ENCODE data around the gene CRIM1.

DNA sequence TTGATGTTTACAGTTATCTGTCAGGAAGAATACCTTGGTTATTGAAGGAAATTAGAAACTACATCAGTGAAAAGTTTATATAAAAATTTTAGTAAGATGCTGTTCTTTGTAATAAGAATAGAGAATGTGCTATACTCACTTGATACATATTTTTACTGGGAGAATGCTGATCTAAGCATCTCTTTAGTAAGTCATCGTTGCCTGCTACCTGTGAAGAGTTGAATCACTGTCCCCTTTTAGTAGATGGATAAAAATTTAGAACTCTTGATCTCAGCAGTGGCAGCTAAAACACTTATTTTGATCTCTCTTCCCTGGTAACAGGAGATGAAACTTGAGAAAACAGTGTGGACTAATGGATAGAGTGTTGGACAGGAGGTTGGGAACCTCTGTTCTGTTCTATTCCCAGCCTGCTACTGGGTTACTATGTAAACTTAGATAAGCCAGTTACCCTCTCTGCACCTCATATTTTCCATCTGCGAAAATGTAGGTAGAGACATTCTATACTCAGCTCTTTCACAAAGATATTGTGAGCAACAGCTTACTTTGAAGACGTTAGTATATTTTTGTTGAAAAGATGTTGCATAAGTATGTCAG lies 142.1 kb downstream of the CRIM1 start:
- TF ChIP-seq, protein P1, sequence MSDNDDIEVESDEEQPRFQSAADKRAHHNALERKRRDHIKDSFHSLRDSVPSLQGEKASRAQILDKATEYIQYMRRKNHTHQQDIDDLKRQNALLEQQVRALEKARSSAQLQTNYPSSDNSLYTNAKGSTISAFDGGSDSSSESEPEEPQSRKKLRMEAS (IDR thresholded peaks at IDR 0.05): no peak
- TF ChIP-seq, protein P2, sequence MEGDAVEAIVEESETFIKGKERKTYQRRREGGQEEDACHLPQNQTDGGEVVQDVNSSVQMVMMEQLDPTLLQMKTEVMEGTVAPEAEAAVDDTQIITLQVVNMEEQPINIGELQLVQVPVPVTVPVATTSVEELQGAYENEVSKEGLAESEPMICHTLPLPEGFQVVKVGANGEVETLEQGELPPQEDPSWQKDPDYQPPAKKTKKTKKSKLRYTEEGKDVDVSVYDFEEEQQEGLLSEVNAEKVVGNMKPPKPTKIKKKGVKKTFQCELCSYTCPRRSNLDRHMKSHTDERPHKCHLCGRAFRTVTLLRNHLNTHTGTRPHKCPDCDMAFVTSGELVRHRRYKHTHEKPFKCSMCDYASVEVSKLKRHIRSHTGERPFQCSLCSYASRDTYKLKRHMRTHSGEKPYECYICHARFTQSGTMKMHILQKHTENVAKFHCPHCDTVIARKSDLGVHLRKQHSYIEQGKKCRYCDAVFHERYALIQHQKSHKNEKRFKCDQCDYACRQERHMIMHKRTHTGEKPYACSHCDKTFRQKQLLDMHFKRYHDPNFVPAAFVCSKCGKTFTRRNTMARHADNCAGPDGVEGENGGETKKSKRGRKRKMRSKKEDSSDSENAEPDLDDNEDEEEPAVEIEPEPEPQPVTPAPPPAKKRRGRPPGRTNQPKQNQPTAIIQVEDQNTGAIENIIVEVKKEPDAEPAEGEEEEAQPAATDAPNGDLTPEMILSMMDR (IDR thresholded peaks at IDR 0.05; ENCODE audit: low read depth, low read length, missing input control): no peak
- TF ChIP-seq RXRA (IDR thresholded peaks at IDR 0.05) (no peak), YY1 (IDR thresholded peaks at IDR 0.05) (no peak), FOXA1 (IDR thresholded peaks at IDR 0.05) (no peak), EGR1 (IDR thresholded peaks at IDR 0.05; ENCODE audit: low read depth in 2 of 2) (no peak), RAD21 (IDR thresholded peaks at IDR 0.05) (no peak), TAF1 (conservative IDR thresholded peaks at IDR 0.05) (no peak), NR2F2 (IDR thresholded peaks at IDR 0.05) (no peak)
- TF ChIP-seq, protein P3, sequence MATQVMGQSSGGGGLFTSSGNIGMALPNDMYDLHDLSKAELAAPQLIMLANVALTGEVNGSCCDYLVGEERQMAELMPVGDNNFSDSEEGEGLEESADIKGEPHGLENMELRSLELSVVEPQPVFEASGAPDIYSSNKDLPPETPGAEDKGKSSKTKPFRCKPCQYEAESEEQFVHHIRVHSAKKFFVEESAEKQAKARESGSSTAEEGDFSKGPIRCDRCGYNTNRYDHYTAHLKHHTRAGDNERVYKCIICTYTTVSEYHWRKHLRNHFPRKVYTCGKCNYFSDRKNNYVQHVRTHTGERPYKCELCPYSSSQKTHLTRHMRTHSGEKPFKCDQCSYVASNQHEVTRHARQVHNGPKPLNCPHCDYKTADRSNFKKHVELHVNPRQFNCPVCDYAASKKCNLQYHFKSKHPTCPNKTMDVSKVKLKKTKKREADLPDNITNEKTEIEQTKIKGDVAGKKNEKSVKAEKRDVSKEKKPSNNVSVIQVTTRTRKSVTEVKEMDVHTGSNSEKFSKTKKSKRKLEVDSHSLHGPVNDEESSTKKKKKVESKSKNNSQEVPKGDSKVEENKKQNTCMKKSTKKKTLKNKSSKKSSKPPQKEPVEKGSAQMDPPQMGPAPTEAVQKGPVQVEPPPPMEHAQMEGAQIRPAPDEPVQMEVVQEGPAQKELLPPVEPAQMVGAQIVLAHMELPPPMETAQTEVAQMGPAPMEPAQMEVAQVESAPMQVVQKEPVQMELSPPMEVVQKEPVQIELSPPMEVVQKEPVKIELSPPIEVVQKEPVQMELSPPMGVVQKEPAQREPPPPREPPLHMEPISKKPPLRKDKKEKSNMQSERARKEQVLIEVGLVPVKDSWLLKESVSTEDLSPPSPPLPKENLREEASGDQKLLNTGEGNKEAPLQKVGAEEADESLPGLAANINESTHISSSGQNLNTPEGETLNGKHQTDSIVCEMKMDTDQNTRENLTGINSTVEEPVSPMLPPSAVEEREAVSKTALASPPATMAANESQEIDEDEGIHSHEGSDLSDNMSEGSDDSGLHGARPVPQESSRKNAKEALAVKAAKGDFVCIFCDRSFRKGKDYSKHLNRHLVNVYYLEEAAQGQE (IDR thresholded peaks at IDR 0.05): no peak
- TF ChIP-seq, protein P4, sequence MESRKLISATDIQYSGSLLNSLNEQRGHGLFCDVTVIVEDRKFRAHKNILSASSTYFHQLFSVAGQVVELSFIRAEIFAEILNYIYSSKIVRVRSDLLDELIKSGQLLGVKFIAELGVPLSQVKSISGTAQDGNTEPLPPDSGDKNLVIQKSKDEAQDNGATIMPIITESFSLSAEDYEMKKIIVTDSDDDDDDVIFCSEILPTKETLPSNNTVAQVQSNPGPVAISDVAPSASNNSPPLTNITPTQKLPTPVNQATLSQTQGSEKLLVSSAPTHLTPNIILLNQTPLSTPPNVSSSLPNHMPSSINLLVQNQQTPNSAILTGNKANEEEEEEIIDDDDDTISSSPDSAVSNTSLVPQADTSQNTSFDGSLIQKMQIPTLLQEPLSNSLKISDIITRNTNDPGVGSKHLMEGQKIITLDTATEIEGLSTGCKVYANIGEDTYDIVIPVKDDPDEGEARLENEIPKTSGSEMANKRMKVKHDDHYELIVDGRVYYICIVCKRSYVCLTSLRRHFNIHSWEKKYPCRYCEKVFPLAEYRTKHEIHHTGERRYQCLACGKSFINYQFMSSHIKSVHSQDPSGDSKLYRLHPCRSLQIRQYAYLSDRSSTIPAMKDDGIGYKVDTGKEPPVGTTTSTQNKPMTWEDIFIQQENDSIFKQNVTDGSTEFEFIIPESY (IDR thresholded peaks at IDR 0.05): no peak
